AG04449 (cell line): Measurements from ENCODE around the gene THAP5.

Source experiments
- CTCF ChIA-PET: fragments of 350-600 bp; formaldehyde crosslinking; extraction: SDS; loops from one replicate; lab custom pipeline; 2021; ENCODE audit warnings: antibody characterized with exemption; lab: Yijun Ruan, JAX
- POLR2A ChIA-PET: fragments of 400-600, 350-600 bp; formaldehyde crosslinking; extraction: SDS; loops from one replicate; lab custom pipeline; 2020; ENCODE audit warnings: antibody characterized with exemption, inconsistent platforms; lab: Yijun Ruan, JAX
- DNase-seq: peaks from one replicate; pipeline ENCODE4 v3.0.0-alpha.2; 2010; ENCODE audit warnings: low read depth, low spot score
- H3K4me3 ChIP-seq: 2 replicates; pipeline ENCODE4 v1.5.1; 2011; ENCODE audit warnings: low read depth, mild to moderate bottlenecking, control low read depth, low read length
- TF ChIP-seq, protein P1 (sequence below): IDR thresholded peaks from one replicate; pipeline ENCODE4 v1.5.1; 2011; ENCODE audit warnings: mild to moderate bottlenecking, moderate library complexity, low read length, control low read depth, inconsistent platforms; ENCODE audit not compliant: insufficient read depth; ENCODE audit errors: missing control alignments

The THAP5 gene

DNA sequence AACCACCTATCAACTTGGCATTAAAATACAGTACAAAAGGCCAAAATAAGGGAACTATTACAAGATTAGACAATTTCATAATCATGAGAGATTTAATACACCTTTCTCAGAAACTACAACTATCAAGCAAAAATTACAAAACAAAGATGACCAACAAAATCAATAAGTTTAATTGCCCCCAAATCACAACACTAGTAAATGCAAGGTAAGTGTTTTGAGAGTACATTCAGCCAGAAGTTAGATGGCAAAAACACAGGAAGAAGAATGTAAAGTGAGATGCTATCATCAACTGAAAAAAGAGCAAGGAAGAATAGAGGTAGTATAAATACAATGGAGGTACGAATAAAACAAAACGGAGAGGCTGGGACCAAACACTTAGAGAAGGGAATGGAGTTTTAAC is 46.7 kb downstream of the THAP5 start:
- no peak overlapping the region for H3K4me3 ChIP-seq
- POLR2A ChIA-PET = no interaction called here

DNA sequence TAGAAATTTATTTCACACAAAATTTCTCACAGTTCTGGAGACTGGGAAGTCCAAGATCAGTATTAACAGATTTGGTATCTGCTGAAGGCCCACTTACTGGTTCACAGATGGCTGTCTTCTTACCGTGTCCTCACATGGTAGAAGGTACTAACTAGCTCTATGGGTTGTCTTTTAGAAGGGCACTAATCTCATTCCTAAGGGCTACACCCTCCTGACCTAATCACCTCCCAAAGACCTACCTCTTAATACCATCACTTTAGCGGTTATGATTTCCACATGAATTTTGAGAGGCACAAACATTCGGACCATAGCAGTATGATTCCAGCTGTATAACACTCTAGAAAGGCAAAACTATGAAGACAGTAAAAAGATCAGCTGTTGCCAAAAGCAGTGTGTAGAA is 51.6 kb downstream of the THAP5 start:
- no peak for DNase-seq
- TF ChIP-seq, protein P1, sequence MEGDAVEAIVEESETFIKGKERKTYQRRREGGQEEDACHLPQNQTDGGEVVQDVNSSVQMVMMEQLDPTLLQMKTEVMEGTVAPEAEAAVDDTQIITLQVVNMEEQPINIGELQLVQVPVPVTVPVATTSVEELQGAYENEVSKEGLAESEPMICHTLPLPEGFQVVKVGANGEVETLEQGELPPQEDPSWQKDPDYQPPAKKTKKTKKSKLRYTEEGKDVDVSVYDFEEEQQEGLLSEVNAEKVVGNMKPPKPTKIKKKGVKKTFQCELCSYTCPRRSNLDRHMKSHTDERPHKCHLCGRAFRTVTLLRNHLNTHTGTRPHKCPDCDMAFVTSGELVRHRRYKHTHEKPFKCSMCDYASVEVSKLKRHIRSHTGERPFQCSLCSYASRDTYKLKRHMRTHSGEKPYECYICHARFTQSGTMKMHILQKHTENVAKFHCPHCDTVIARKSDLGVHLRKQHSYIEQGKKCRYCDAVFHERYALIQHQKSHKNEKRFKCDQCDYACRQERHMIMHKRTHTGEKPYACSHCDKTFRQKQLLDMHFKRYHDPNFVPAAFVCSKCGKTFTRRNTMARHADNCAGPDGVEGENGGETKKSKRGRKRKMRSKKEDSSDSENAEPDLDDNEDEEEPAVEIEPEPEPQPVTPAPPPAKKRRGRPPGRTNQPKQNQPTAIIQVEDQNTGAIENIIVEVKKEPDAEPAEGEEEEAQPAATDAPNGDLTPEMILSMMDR = no peak
- ChIA-PET CTCF (interaction anchor here (2.8 kb wide), 1 partner anchor 20 kb away, joined by 24 read pairs; no protein-coding TSS in a partner anchor), POLR2A (interaction anchor here (1.0 kb wide), 1 partner anchor 8 kb away, joined by 5 read pairs; no protein-coding TSS in a partner anchor)
- H3K4me3 ChIP-seq = no peak overlapping the region

More for the DNA sequence above, 46.7 kb downstream of the THAP5 start:
- CTCF ChIA-PET = no interaction called here
- DNase-seq = no peak
- TF ChIP-seq, protein P1 = no peak

DNA sequence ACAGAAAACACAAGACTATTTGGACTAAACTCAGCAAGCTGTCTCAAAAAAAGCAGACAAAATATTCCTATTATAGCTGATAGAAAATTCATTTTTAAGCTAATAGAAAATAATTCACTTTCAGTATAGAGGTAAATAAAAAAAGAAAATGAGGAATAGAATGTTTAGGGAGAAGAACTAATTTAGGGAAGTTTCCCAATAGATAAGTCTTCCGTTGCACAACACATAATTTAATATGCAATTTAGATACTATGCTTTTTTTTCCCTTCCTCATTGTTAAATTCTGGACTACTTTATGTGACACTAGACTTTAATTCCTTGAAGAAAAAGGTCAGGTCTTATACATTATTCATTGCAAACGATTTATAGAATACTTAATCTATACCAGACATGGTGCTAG is 53.9 kb downstream of the THAP5 start:
- DNase-seq = no peak
- CTCF ChIA-PET = interaction anchor here (1.7 kb wide), 1 partner anchor 10 kb away, joined by 5 read pairs; the partner anchor contains the start of gene PNPLA8
- H3K4me3 ChIP-seq = no peak overlapping the region
- TF ChIP-seq, protein P1 = no peak
- POLR2A ChIA-PET = no interaction called here

DNA sequence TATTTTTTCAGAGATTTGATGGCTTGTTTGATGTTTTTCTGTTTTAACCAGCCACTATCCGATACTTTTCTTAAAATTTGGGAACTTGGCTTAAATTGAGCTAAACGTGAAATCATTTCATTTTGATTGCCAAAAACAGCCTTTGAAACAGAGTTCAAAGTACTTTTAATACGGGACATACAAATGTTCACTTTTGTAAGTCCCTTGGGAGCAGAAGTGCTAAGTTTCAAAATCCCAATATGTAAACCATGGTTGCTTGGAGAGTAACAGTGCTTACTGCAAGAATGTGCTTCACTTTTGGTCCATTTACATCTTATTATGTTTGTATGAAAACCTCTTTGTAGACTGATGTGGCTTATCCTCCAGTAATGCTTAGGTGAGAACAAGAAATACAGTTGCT is 54.5 kb downstream of the THAP5 start:
- ChIA-PET POLR2A (no interaction called here), CTCF (interaction anchor here (1.7 to 3.4 kb wide), 2 partner anchors 10 to 17 kb away, joined by 5 to 22 read pairs; partner anchors contain the start of gene PNPLA8)
- no peak overlapping the region for H3K4me3 ChIP-seq
- TF ChIP-seq, protein P1 = no peak
- no peak for DNase-seq
